HepG2 (cell line): Measurements from ENCODE around the gene KRT34. TPM values are rescaled to one million over a fixed set of nuclear protein-coding genes. Genes with fewer than 3 reads are reported as not detected.

Source experiments
- CBX5 ChIP-seq: sonication (generic); formaldehyde crosslinking; IDR thresholded peaks from 2 replicates; pipeline ENCODE4 v1.4.0; 2020; ENCODE audit warnings: missing genetic modification reagents, borderline replicate concordance
- FOSL2 ChIP-seq: sonication (generic); formaldehyde crosslinking; IDR thresholded peaks from 2 replicates; pipeline ENCODE4 v1.4.0; 2020; ENCODE audit warnings: missing genetic modification reagents
- HES4 ChIP-seq: sonication (generic); formaldehyde crosslinking; IDR thresholded peaks from 2 replicates; pipeline ENCODE4 v1.9.0; 2021; ENCODE audit warnings: mild to moderate bottlenecking, missing genetic modification reagents, borderline replicate concordance
- HMG20B ChIP-seq: conservative IDR thresholded peaks from 2 replicates; pipeline ENCODE4 v1.6.1; 2016; ENCODE audit warnings: missing genetic modification reagents, missing compliant biosample characterization
- IRF2 ChIP-seq: IDR thresholded peaks from 2 replicates; pipeline ENCODE4 v1.6.1; 2018; ENCODE audit warnings: missing genetic modification reagents, missing compliant biosample characterization
- KMT2A ChIP-seq: sonication (generic); formaldehyde crosslinking; IDR thresholded peaks from 2 replicates; pipeline ENCODE4 v1.4.0; 2020; ENCODE audit warnings: missing genetic modification reagents
- MAZ ChIP-seq, 2 experiments: sonication (generic) in 1 of 2; formaldehyde crosslinking in 1 of 2; IDR thresholded peaks; 2 replicates each; pipeline versions ENCODE4 v1.5.0 to v1.6.1; 2012 to 2020; ENCODE audit warnings: low read depth in 2 of 2, mild to moderate bottlenecking in 2 of 2, borderline replicate concordance in 1 of 2, improper control_type of control experiment in 1 of 2, low read length in 1 of 2, missing genetic modification reagents in 1 of 2, moderate library complexity in 1 of 2
- MXD4 ChIP-seq: IDR thresholded peaks from 2 replicates; pipeline ENCODE4 v1.6.1; 2016; ENCODE audit warnings: mild to moderate bottlenecking, missing biosample characterization, missing genetic modification reagents
- NFIC ChIP-seq: IDR thresholded peaks from 2 replicates; pipeline ENCODE4 v1.6.1; 2012; ENCODE audit warnings: mild to moderate bottlenecking, low read length, inconsistent platforms
- PBX3 ChIP-seq: sonication (generic); formaldehyde crosslinking; IDR thresholded peaks from 2 replicates; pipeline ENCODE4 v1.8.1; 2023; ENCODE audit warnings: missing genetic modification reagents, inconsistent platforms, borderline replicate concordance
- PHF20 ChIP-seq: sonication (generic); formaldehyde crosslinking; IDR thresholded peaks from 2 replicates; pipeline ENCODE4 v1.5.0; 2020; ENCODE audit warnings: mild to moderate bottlenecking, missing genetic modification reagents
- PHF5A ChIP-seq: IDR thresholded peaks from one replicate; pipeline ENCODE4 v1.6.1; 2018; ENCODE audit warnings: low read depth, missing genetic modification reagents; ENCODE audit not compliant: unreplicated experiment
- PLRG1 ChIP-seq: fragments of 450-650 bp; conservative IDR thresholded peaks from 2 replicates; pipeline ENCODE4 v1.6.1; 2016
- RBFOX2 ChIP-seq: fragments of 200-400 bp; formaldehyde crosslinking; IDR thresholded peaks from 2 replicates; pipeline ENCODE4 v1.6.1; 2017; ENCODE audit warnings: low read depth, mild to moderate bottlenecking, low read length
- RBM22 ChIP-seq: fragments of 200-400 bp; formaldehyde crosslinking; optimal IDR thresholded peaks from 2 replicates; pipeline ENCODE3; 2017; ENCODE audit warnings: mild to moderate bottlenecking, low read length, moderate library complexity
- SPEN ChIP-seq: sonication (generic); formaldehyde crosslinking; IDR thresholded peaks from 2 replicates; pipeline ENCODE4 v1.5.1; 2020; ENCODE audit warnings: low read depth, mild to moderate bottlenecking, missing genetic modification reagents
- TERF1 ChIP-seq: sonication (generic); formaldehyde crosslinking; IDR thresholded peaks from 2 replicates; pipeline ENCODE4 v1.8.0; 2022; ENCODE audit warnings: mild to moderate bottlenecking, missing genetic modification reagents, moderate library complexity
- TRAFD1 ChIP-seq: sonication (generic); formaldehyde crosslinking; IDR thresholded peaks from 2 replicates; pipeline ENCODE4 v1.5.1; 2020; ENCODE audit warnings: missing genetic modification reagents, mild to moderate bottlenecking, borderline replicate concordance
- YY1 ChIP-seq: IDR thresholded peaks from 2 replicates; pipeline ENCODE4 v1.6.1; 2011; ENCODE audit warnings: low read length, low read depth, moderate library complexity, mild to moderate bottlenecking; ENCODE audit not compliant: insufficient read depth, insufficient replicate concordance
- ZNF224 ChIP-seq: sonication (generic); formaldehyde crosslinking; IDR thresholded peaks from 2 replicates; pipeline ENCODE4 v1.5.0; 2020; ENCODE audit warnings: mild to moderate bottlenecking, missing genetic modification reagents
- ZNF3 ChIP-seq: IDR thresholded peaks from 2 replicates; pipeline ENCODE4 v1.7.0; 2017; ENCODE audit warnings: inconsistent platforms
- ZNF713 ChIP-seq: sonication (generic); formaldehyde crosslinking; IDR thresholded peaks from 2 replicates; pipeline ENCODE4 v1.4.0; 2020; ENCODE audit warnings: mild to moderate bottlenecking, missing genetic modification reagents
- ZSCAN31 ChIP-seq: sonication (generic); formaldehyde crosslinking; IDR thresholded peaks from 2 replicates; pipeline ENCODE4 v1.5.0; 2020; ENCODE audit warnings: low read depth, mild to moderate bottlenecking, missing genetic modification reagents
- polyA plus RNA-seq, 8 experiments: library from polyadenylated mRNA; depleted of rRNA in 3 of 8; stranded (reverse) in 7 of 8; unstranded in 1 of 8; fragments of >200 nt; fragmentation: Illumina TruSeq in 4 of 8; extraction: Trizol in 4 of 8; gene quantifications; 2 replicates each; pipeline versions ENCODE4 v1.2.1 to v1.2.3, GENCODE V29; 2011 to 2016; ENCODE audit warnings: low read depth in 4 of 8, missing spikeins in 1 of 8, mixed read lengths in 1 of 8; ENCODE audit not compliant: insufficient read depth in 1 of 8
- total RNA-seq, 5 experiments: library from RNA; depleted of rRNA; stranded (reverse); fragments of >200 nt; fragmentation: Illumina TruSeq; extraction: Trizol; gene quantifications; 2 replicates each; pipeline ENCODE4 v1.2.3, GENCODE V29; 2016; ENCODE audit warnings: low read depth in 1 of 5

KRT34 gene
- total and polyA plus RNA-seq, 2 of the 13 experiments (the other 11 are each of a cell fraction or from before 2014, with no cell fraction given): not detected

- TF ChIP-seq RBFOX2 (no peak), MXD4 (no peak), PHF5A (CRISPR knock-in tag) (no peak), TERF1 (CRISPR knock-in tag) (no peak), PBX3 (CRISPR knock-in tag) (no peak), ZNF713 (no peak), SPEN (CRISPR knock-in tag) (no peak), PLRG1 (no peak), ZNF3 (CRISPR knock-in tag) (no peak), PHF20 (CRISPR knock-in tag) (no peak), YY1 (no peak), FOSL2 (peak; percentile 44), RBM22 (no peak), MAZ (IDR thresholded peaks at IDR 0.05; ENCODE audit: borderline replicate concordance, low read depth, low read length) (0 out of 2 replicates have a peak, but pooled peaks have one; percentile 31), MAZ (CRISPR knock-in tag; IDR thresholded peaks at IDR 0.05; ENCODE audit: low read depth) (no peak), ZNF224 (no peak), ZSCAN31 (CRISPR knock-in tag) (no peak), IRF2 (0 out of 2 replicates have a peak, but pooled peaks have one; percentile 32), TRAFD1 (CRISPR knock-in tag) (no peak), CBX5 (CRISPR knock-in tag) (no peak; the same call in 1 of the 2 replicates), HES4 (no peak), HMG20B (CRISPR knock-in tag) (no peak), NFIC (no peak), KMT2A (CRISPR knock-in tag) (no peak)
These were observed 52.7 kb downstream of the KRT34 start (continued) for GRCh38 chr17:41329279-41329948.
